ENCODE data around the gene CRHR1.

The CRHR1 gene

GRCh38 chr17:45870342-45870974 lies 86.3 kb downstream of the CRHR1 start:
- H3K9me3 ChIP-seq (ENCODE audit: insufficient read depth, low read depth, low read length): no peaks in the 10 kb centered on the region
- H3K9ac ChIP-seq (ENCODE audit: low read depth, low read length): no peak overlapping the region
- H3K27ac ChIP-seq (ENCODE audit: low read depth, low read length): no peak overlapping the region
- H3K27me3 ChIP-seq (ENCODE audit: insufficient read depth, low read length): no peaks in the 10 kb centered on the region
- 80% methylated on average over 3 of the region's 4 CpGs for WGBS
- H3K4me3 ChIP-seq (ENCODE audit: low read length): no peak overlapping the region
- no peaks in the 10 kb centered on the region for H3K36me3 ChIP-seq (ENCODE audit: insufficient read depth, low read length)
- H3K4me1 ChIP-seq (ENCODE audit: insufficient read depth, low read length): no peaks in the 10 kb centered on the region

GRCh38 chr17:45871718-45872117 lies 87.6 kb downstream of the CRHR1 start:
- Histone ChIP-seq H3K27me3 (ENCODE audit: insufficient read depth, low read length) (no peaks in the 10 kb centered on the region), H3K9ac (ENCODE audit: low read depth, low read length) (no peak overlapping the region), H3K27ac (ENCODE audit: low read depth, low read length) (no peak overlapping the region), H3K4me1 (ENCODE audit: insufficient read depth, low read length) (no peaks in the 10 kb centered on the region), H3K9me3 (ENCODE audit: insufficient read depth, low read depth, low read length) (no peaks in the 10 kb centered on the region), H3K36me3 (ENCODE audit: insufficient read depth, low read length) (no peaks in the 10 kb centered on the region), H3K4me3 (ENCODE audit: low read length) (no peak overlapping the region)
- 90% methylated on average over 5 of the region's 5 CpGs for WGBS

- Histone ChIP-seq H3K27me3 (ENCODE audit: insufficient read depth, low read length) (no peaks in the 10 kb centered on the region), H3K27ac (ENCODE audit: low read depth, low read length) (no peak overlapping the region), H3K9me3 (ENCODE audit: insufficient read depth, low read depth, low read length) (no peaks in the 10 kb centered on the region), H3K4me3 (ENCODE audit: low read length) (no peak overlapping the region), H3K4me1 (ENCODE audit: insufficient read depth, low read length) (no peaks in the 10 kb centered on the region), H3K36me3 (ENCODE audit: insufficient read depth, low read length) (no peaks in the 10 kb centered on the region), H3K9ac (ENCODE audit: low read depth, low read length) (no peak overlapping the region)
- 64% methylated on average over 6 of the region's 6 CpGs for WGBS
These were observed 89.6 kb downstream of the CRHR1 start for GRCh38 chr17:45873728-45874127.

GRCh38 chr17:45874151-45874550 lies 90.0 kb downstream of the CRHR1 start:
- Histone ChIP-seq H3K27ac (ENCODE audit: low read depth, low read length) (no peak overlapping the region), H3K9ac (ENCODE audit: low read depth, low read length) (no peak overlapping the region), H3K9me3 (ENCODE audit: insufficient read depth, low read depth, low read length) (no peaks in the 10 kb centered on the region), H3K36me3 (ENCODE audit: insufficient read depth, low read length) (no peaks in the 10 kb centered on the region), H3K4me3 (ENCODE audit: low read length) (no peak overlapping the region), H3K4me1 (ENCODE audit: insufficient read depth, low read length) (no peaks in the 10 kb centered on the region), H3K27me3 (ENCODE audit: insufficient read depth, low read length) (no peaks in the 10 kb centered on the region)
- 88% methylated on average over 2 of the region's 3 CpGs for WGBS

- no peaks in the 10 kb centered on the region for H3K36me3 ChIP-seq (ENCODE audit: insufficient read depth, low read length)
- H3K9me3 ChIP-seq (ENCODE audit: insufficient read depth, low read depth, low read length): no peaks in the 10 kb centered on the region
These were observed 92.4 kb downstream of the CRHR1 start for GRCh38 chr17:45876539-45876938.

GRCh38 chr17:45877467-45877866 lies 93.3 kb downstream of the CRHR1 start:
- Histone ChIP-seq H3K4me3 (ENCODE audit: low read length) (no peak overlapping the region), H3K27me3 (ENCODE audit: insufficient read depth, low read length) (no peaks in the 10 kb centered on the region), H3K9me3 (ENCODE audit: insufficient read depth, low read depth, low read length) (no peaks in the 10 kb centered on the region), H3K9ac (ENCODE audit: low read depth, low read length) (no peak overlapping the region), H3K36me3 (ENCODE audit: insufficient read depth, low read length) (no peaks in the 10 kb centered on the region), H3K4me1 (ENCODE audit: insufficient read depth, low read length) (no peaks in the 10 kb centered on the region), H3K27ac (ENCODE audit: low read depth, low read length) (no peak overlapping the region)
- WGBS: 67% methylated on average over 1 of the region's 1 CpG

More at GRCh38 chr17:45876539-45876938, 92.4 kb downstream of the CRHR1 start:
- H3K9ac ChIP-seq (ENCODE audit: low read depth, low read length): no peak overlapping the region
- H3K27ac ChIP-seq (ENCODE audit: low read depth, low read length): no peak overlapping the region
- H3K4me1 ChIP-seq (ENCODE audit: insufficient read depth, low read length): no peaks in the 10 kb centered on the region
- no peaks in the 10 kb centered on the region for H3K27me3 ChIP-seq (ENCODE audit: insufficient read depth, low read length)
- 84% methylated on average over 3 of the region's 3 CpGs for WGBS
- H3K4me3 ChIP-seq (ENCODE audit: low read length): no peak overlapping the region

- Histone ChIP-seq H3K9ac (ENCODE audit: low read depth, low read length) (no peak overlapping the region), H3K4me1 (ENCODE audit: insufficient read depth, low read length) (no peaks in the 10 kb centered on the region), H3K9me3 (ENCODE audit: insufficient read depth, low read depth, low read length) (no peaks in the 10 kb centered on the region), H3K27me3 (ENCODE audit: insufficient read depth, low read length) (no peaks in the 10 kb centered on the region), H3K27ac (ENCODE audit: low read depth, low read length) (no peak overlapping the region), H3K4me3 (ENCODE audit: low read length) (no peak overlapping the region), H3K36me3 (ENCODE audit: insufficient read depth, low read length) (no peaks in the 10 kb centered on the region)
- WGBS: 87% methylated on average over 2 of the region's 2 CpGs
These were observed 98.9 kb downstream of the CRHR1 start for GRCh38 chr17:45883063-45883462.
